OCI-LY3 (cell line): Measurements from ENCODE around the gene DRAP1.

Source experiments
- CTCF ChIP-seq: fragments of 200-600, 300-600 bp; sonication (generic); IDR thresholded peaks from 2 replicates; pipeline ENCODE4 v1.5.1; 2014; ENCODE audit warnings: antibody characterized with exemption, low read length, low read depth
- EZH2phosphoT487 ChIP-seq: fragments of 200-600 bp; shearing (Covaris generic); IDR thresholded peaks from 2 replicates; pipeline ENCODE4 v1.6.1; 2018; ENCODE audit warnings: antibody characterized with exemption, mixed run types, low read depth

GRCh38 chr11:65937766-65938165 is 18.5 kb downstream of the DRAP1 start:
- no peak for TF ChIP-seq CTCF
- no peak for TF ChIP-seq EZH2phosphoT487
